NCI-H774 (cell line): ENCODE measurements around the gene PEPD.
A peak's percentile ranks its signal among the peaks of the same experiment; 100 is the strongest.

Source experiments
- DNase-seq: peaks from one replicate; lab custom pipeline; 2025; lab: John Stamatoyannopoulos, UW

PEPD gene

GRCh38 chr19:33511346-33511745 lies 10.2 kb downstream of the PEPD start:
- no peak for DNase-seq

- DNase-seq = no peak
Observed at GRCh38 chr19:33510462-33511194, 11.0 kb downstream of the PEPD start.

- DNase-seq = peak; percentile 56
Observed at GRCh38 chr19:33509774-33510173, 11.8 kb downstream of the PEPD start.

- no peak for DNase-seq
Observed at GRCh38 chr19:33508941-33509614, 12.5 kb downstream of the PEPD start.

- no peak for DNase-seq
Observed at GRCh38 chr19:33508431-33508830, 13.2 kb downstream of the PEPD start.

- no peak for DNase-seq
Observed at GRCh38 chr19:33508009-33508408, 13.6 kb downstream of the PEPD start.

- no peak for DNase-seq
Observed at GRCh38 chr19:33507021-33507956, 14.3 kb downstream of the PEPD start.

GRCh38 chr19:33506498-33506897 lies 15.1 kb downstream of the PEPD start:
- DNase-seq = no peak

- no peak for DNase-seq
Observed at GRCh38 chr19:33505823-33506222, 15.8 kb downstream of the PEPD start.

GRCh38 chr19:33505148-33505547 lies 16.4 kb downstream of the PEPD start:
- no peak for DNase-seq

GRCh38 chr19:33504058-33504444 lies 17.5 kb downstream of the PEPD start:
- DNase-seq = no peak

- no peak for DNase-seq
Observed at GRCh38 chr19:33503433-33504057, 18.0 kb downstream of the PEPD start.

GRCh38 chr19:33503030-33503429 lies 18.6 kb downstream of the PEPD start:
- DNase-seq = no peak

- DNase-seq = no peak
Observed at GRCh38 chr19:33502521-33502920, 19.1 kb downstream of the PEPD start.

GRCh38 chr19:33501693-33502356 lies 19.8 kb downstream of the PEPD start:
- no peak for DNase-seq

- no peak for DNase-seq
Observed at GRCh38 chr19:33500991-33501390, 20.6 kb downstream of the PEPD start.

GRCh38 chr19:33500586-33500985 lies 21.0 kb downstream of the PEPD start:
- DNase-seq = no peak

GRCh38 chr19:33499671-33500506 lies 21.7 kb downstream of the PEPD start:
- DNase-seq = no peak

GRCh38 chr19:33499248-33499647 lies 22.3 kb downstream of the PEPD start:
- DNase-seq = no peak

- no peak for DNase-seq
Observed at GRCh38 chr19:33498391-33499000, 23.1 kb downstream of the PEPD start.
